ENCODE data around the gene DCDC2C.

DNA sequence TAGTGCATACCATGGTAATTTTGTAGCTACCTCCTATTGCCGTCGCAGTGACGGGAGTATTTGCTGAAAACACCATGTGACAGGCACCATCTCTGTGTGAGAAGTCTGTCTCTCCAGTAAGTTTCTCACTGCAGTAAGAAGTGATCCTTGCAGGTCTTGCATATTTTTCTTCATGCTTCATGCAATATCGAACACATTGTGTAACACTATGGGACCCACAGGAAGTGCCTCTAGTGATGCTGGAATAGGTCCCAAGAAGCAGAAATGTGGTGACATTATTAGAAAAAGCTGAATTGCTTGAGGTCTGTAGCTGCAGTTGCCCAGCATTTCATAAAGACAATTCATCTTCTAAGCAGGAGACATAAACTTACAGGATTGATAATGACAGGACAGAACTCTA, 167.6 kb downstream of the DCDC2C start:
- TF ChIP-seq, protein P1, sequence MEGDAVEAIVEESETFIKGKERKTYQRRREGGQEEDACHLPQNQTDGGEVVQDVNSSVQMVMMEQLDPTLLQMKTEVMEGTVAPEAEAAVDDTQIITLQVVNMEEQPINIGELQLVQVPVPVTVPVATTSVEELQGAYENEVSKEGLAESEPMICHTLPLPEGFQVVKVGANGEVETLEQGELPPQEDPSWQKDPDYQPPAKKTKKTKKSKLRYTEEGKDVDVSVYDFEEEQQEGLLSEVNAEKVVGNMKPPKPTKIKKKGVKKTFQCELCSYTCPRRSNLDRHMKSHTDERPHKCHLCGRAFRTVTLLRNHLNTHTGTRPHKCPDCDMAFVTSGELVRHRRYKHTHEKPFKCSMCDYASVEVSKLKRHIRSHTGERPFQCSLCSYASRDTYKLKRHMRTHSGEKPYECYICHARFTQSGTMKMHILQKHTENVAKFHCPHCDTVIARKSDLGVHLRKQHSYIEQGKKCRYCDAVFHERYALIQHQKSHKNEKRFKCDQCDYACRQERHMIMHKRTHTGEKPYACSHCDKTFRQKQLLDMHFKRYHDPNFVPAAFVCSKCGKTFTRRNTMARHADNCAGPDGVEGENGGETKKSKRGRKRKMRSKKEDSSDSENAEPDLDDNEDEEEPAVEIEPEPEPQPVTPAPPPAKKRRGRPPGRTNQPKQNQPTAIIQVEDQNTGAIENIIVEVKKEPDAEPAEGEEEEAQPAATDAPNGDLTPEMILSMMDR (IDR thresholded peaks at IDR 0.05 in 8 of 11, conservative IDR thresholded peaks at IDR 0.05 in 3 of 11) = no peak
- TF ChIP-seq POLR2A (IDR thresholded peaks at IDR 0.05) = no peak

Measured in spleen (tissue), 7 donors.